Ovary (tissue), 3 donors: Measurements from ENCODE around the gene SP140.

Experiments
- CTCF ChIP-seq, 3 donors: fragments of 450-650 bp in 2 of 3; fragments of 200-600 bp in 1 of 3; IDR thresholded peaks; one replicate each; pipeline versions ENCODE4 v1.5.1 to v1.8.0; 2016 to 2022; ENCODE audit warnings: antibody characterized with exemption in 3 of 3, mild to moderate bottlenecking in 1 of 3
- POLR2A ChIP-seq: fragments of 450-650 bp; IDR thresholded peaks from one replicate; pipeline ENCODE4 v1.6.1; 2017; ENCODE audit warnings: antibody characterized with exemption, mild to moderate bottlenecking, moderate library complexity
- donor health status: DM: no; HTN: no; CAD: no.

- TF ChIP-seq POLR2A (no peak), CTCF (IDR thresholded peaks at IDR 0.05) (no peak)
Observed at GRCh38 chr2:230244211-230244610, 18.7 kb downstream of the SP140 start.
